NCI-H526 treated with DMSO at 0.1 percent for 48 hours (cell line): ENCODE measurements around the gene MACF1.

Experiments used
- DNase-seq: peaks from one replicate; lab custom pipeline; 2025; lab: John Stamatoyannopoulos, UW

MACF1 gene

DNA sequence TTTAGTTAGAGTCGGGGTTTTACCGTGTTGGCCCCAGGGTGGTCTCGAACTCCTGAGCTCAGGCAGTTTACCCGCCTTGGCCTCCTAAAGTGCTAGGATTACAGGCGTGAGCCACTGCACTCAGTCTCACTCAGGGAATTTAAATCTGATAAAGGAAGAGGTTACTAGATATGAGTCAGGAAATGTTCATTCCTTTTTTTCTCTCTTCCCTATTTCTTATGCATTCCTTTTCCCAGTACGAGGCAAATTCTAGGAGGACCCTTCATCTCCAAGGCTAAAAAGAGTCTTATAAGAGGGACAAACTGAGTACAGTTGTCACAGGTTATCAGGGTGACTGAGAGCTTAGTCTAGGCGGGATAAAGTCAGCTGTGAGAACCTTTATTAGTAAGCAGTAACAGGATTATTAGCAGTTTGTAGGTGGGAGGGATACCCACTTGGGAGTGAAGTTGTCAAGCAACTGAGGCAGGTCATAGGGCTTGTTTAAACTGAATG is 9.1 kb downstream of the MACF1 start:
- DNase-seq, result no peak

- DNase-seq, result no peak
Measured at GRCh38 chr1:39214021-39214713, 9.7 kb downstream of the MACF1 start.

- no peak for DNase-seq
Measured at GRCh38 chr1:39214714-39214997, 10.2 kb downstream of the MACF1 start.

- no peak for DNase-seq
Measured at GRCh38 chr1:39214998-39215873, 10.7 kb downstream of the MACF1 start.

DNA sequence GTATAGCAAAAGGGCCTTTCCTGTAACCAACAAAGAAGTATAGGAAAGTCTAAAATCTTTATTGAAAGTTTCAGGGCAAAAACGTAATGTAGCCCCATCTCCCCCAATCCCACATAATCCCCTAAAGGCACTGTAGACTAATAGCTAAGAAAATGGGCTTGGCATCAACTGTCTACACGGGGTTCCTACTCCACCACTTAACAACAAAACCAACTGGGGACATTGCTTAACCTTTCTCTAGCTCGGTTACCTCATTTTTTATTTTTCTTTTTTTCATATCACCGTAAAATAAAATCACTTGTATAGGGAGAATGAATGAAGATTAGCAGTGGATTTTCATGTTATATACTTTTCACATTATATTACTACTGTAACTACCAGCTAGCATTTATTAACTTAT is 12.3 kb downstream of the MACF1 start:
- DNase-seq, result no peak

DNA sequence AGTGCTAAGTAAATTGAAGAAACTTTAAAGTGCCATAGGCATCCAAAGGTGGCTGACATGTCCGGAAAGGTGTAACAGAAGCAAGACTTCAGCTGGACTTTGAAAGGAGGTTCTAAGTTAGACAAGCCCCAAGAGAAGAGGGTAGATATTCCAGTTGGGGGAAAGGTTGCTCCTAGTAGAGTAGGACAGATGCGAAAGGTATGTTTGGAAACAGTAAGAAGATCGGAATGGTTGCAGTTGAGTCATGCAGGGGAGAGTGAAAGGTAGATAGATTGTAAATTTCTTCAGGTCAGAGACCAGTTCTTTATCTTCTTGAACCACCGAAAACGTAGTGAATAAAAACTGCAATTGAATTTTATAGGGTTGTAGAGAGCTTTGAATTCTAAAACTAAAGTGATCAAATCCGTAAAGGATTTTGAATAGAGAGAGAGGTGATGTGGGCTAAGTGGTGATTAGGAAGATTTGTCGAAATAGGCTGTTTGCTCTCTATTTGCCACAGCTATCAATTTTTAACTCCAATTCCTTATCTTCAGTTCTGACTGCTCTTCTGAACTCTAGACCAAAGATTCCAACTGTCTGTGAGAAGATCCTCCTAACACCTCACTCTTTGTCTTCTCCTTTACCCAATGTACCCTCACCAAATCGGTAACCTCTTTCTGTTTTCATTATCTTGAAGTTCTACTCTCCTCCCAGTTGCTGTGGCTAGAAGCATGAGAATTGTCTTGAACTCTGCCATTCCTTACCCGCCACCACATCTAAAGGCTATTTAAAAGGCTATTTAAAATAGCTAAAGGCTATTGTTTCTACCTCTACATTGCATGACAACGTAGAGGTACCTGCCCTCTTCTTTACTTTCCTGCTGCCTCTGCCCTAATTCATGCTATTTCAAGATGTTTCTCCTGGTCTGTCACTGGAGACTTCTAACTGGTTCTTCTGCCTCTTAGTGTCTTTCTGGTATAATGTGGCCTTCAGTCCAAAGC is 16.7 kb downstream of the MACF1 start:
- no peak for DNase-seq

GRCh38 chr1:39224295-39224829 is 19.9 kb downstream of the MACF1 start:
- no peak for DNase-seq

DNA sequence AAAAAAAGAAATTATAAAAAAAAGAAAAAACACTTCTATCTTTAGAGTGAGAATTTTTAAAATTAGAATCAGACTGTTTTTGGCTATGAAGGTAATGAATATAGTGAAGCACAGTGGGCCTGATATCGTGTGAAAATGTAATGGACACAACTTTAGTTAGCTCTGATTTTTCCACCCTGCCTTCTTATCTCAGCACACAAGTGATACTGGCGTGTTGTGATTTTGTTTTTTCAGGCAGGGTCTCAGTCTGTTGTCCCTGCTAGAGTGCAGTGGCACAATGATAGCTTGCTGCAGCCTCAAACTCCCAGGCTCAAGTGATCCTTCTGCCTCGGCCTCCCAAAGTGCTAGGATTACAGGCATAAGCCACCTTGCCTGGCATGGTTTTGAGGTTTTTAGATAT is 22.3 kb downstream of the MACF1 start:
- no peak for DNase-seq

DNA sequence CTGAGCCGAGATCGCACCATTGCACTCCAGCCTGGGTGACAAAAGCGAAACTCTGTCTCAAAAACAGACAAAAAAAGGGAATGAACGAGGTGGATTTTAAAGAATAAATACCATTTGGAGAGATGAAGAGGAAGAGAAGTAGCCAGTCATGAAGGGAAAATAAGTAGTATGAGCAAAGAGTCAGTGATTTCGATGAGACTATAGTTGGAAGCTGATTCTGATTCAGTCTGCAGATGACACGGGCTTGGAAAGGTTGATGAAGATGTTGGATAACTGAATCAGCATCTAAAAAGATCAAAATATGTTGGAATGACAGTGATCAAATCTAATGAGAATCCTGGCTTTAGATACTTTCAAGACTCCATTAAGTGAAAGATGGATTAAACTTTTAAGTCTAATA is 23.8 kb downstream of the MACF1 start:
- DNase-seq, result no peak

- no peak for DNase-seq
Measured at GRCh38 chr1:39229504-39229903, 25.0 kb downstream of the MACF1 start.

- no peak for DNase-seq
Measured at GRCh38 chr1:39230261-39231190, 26.0 kb downstream of the MACF1 start.

DNA sequence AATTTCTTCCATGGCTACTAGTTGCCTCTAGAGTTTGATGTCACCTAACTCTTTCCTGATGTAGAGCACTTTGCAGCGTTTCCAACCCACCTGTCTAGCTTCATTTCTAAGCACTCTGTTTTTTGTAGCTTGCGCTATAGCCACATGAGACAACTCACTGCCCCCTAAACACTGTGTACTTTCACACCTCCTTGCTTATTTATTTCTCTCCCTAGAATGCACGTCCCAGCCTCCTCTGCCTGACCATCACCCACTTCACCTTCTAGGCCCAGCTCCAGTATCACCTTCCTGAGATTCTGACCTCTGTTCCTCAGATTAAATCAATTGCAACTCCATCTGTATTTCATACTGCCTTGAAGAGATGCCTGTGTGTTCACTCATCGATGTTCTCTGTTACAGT is 32.5 kb downstream of the MACF1 start:
- DNase-seq, result no peak

DNA sequence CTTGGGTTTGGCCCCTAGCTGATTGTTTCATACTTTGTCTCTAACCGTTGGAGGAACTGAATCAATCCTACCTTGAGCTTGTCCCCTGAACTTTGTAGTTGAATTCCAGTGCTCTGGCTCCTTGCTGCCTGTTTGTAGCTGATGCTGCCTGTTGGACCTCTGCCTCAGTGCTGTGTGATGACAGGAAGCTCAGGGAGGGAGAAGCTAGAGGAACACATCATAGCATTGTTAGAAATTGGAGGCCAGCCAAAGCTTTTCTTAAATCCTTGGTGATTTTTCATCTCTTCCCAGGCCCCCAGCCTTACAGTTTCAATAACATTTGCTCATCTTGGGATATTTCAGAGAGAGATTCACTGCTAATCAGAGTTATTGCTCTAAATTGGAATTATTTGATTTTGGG is 34.0 kb downstream of the MACF1 start:
- DNase-seq, result no peak

DNA sequence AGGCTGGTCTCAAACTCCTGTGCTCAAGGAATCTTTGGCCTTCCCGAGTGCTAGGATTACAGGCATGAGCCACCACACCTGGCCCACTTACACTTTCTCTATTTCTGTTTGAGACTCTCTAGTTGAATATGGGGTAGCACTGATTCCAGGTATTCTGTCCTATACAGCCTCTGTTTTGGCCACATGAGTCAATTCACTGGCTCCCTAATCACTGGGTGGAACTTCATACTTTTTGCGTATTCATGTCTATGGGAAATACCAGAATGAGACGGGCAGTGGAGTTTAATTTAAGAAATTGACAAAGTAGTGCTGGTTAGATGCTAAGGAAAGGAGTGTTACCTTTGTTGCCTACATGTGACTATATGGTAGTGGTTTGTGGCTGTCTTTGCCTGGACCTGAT is 35.5 kb downstream of the MACF1 start:
- no peak for DNase-seq

GRCh38 chr1:39243302-39243701 is 38.8 kb downstream of the MACF1 start:
- no peak for DNase-seq

DNA sequence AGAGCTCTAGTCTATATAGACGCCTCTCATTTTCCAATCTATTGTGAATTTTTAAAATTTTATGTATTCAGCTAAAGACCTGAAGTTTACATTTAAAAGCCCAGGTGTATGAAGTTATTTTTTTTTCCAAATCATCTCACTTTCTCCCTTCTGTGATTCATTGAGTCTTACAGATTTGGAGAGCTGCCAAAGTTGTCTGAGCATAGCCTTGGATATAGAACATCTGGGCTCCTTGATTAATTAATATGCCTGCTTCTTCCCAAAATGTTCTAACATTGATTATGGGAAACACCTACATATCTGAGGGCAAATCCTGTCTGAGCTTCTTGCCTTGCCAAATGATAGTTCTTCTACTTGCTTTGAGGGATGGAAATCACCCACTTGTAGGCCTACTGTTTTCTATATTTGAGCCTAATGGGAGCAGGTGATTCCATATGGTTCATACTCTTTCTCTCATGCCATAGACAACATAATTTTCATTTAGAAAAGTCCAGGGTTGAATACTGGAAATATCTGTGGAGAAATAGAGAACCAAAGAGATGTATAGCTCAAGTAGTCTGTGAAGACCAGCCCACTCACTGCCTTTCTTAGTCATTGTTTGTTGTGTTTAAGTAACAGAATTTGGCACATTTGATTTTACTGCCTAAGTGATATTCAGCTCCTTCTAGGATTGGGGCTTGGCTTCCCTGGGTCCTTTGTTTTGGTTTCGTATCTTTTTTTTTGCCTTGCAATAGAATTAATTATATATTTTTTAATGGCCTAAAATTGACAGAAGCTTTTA is 46.2 kb downstream of the MACF1 start:
- no peak for DNase-seq

DNA sequence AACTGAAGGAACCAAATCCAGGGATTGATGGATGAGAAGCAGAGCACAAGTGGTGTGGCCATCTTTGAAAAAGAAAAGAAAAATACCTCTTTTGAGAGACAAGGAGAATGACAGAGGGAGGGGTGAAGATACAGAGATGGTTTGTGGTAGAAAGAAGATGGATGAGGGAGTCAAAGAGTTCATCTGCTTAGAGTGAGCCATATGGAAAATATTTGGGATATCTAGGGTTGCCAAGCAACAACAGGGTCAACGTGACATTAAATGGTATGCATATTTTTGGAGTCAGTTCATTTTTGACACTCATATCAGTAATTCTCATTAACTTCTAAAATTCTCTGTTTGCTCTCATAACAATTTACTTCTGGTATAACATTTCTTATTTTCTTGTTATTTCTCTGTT is 50.7 kb downstream of the MACF1 start:
- DNase-seq, result no peak

DNA sequence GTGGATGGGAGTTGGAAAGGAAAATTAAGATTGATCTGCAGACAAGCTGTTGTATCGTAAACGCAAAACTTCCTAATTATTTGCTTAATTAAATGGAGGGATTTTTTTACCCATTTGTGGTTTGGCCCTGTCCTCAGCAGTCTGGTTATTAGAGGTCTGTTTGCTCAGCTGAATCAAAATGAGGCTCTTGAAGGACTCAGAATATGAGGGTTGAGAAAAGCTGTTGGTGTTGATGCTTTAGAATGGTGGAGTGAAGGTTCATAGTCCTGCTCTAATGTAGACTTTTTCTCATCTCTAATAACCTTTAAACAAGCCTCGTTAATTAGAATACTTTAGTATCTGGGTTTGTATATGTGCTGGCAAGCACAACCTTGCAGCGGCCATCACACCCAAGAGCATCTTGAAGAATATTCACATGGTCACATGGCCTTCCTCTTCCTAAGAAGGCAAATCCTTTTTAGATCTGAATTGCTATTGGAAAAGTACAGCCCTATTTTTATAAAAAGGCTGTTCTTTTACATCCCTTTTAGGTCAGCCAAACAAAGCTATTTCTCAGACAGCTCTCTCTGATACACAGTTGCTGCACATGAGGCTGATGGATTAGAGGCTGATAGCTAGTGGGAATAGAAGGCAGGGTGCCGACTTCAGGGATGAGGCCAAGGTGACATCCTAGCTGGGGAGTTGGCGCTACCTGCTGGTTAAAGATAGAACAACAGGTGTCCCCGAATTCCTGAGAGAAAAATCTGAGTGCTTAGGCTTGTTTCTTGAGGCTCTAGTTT is 53.8 kb downstream of the MACF1 start:
- peak; percentile 56 for DNase-seq

DNA sequence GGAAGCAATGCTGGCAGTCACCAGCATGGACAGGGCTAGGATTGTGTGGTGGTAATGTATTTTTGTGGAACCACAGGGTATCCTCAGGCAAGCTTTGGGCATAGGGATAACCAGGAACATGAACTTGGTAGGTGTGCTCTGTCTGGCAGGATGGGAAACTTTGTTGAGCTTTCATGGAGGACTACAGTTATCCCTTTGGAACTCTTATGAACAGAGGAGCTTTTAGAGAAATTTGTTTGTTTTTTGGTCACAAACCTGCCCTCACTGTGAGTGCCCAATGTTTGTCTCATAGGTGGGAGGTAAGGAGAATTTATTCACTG is 54.4 kb downstream of the MACF1 start:
- DNase-seq, result no peak
